Prostate gland (tissue), 2 donors: ENCODE data around the gene SST. TPM values are rescaled to one million over a fixed set of nuclear protein-coding genes. Genes with fewer than 3 reads are reported as not detected.

Experiments
- DNase-seq: peaks from one replicate; pipeline ENCODE4 v3.0.0-alpha.2; 2019; ENCODE audit warnings: low spot score
- H3K27ac ChIP-seq, 2 donors: fragments of 200-600 bp; sonication (generic); 2 replicates each; pipeline ENCODE4 v1.5.1; 2017 to 2019
- H3K27me3 ChIP-seq: fragments of 200-600 bp; sonication (generic); replicated peaks from 2 replicates; pipeline ENCODE4 v1.5.1; 2019; ENCODE audit not compliant: insufficient read depth
- H3K36me3 ChIP-seq, 2 donors: fragments of 200-600 bp; sonication (generic); 1 replicate in 1 of 2; 2 replicates in 1 of 2; pipeline versions ENCODE4 v1.5.1 to v1.8.1; 2017 to 2019
- H3K4me1 ChIP-seq: fragments of 200-600 bp; sonication (generic); replicated peaks from 2 replicates; pipeline ENCODE4 v1.5.1; 2019
- H3K4me3 ChIP-seq, 2 donors: fragments of 200-600 bp; sonication (generic); 2 replicates each; pipeline ENCODE4 v1.5.1; 2017 to 2019
- H3K9me3 ChIP-seq: fragments of 200-600 bp; sonication (generic); 2 replicates; pipeline ENCODE4 v1.5.1; 2017
- POLR2A ChIP-seq: fragments of 450-650 bp; IDR thresholded peaks from one replicate; pipeline ENCODE4 v1.6.1; 2016; ENCODE audit warnings: antibody characterized with exemption, mild to moderate bottlenecking
- POLR2AphosphoS5 ChIP-seq: sonication (generic); formaldehyde crosslinking; IDR thresholded peaks from one replicate; pipeline ENCODE4 v1.6.1; 2017; ENCODE audit warnings: antibody characterized with exemption
- WGBS: methylation state at CpG from one replicate; pipeline ENCODE4 v1.1.5; 2018; 5-methylcytosine and 5-hydroxymethylcytosine counted together
- intact Hi-C: fragments of 100-400 bp; cut with DNase I; formaldehyde crosslinking; loops from one replicate; pipeline ENCODE4 v1.14.2; 2022
- total RNA-seq, 2 donors: library from RNA; depleted of rRNA; stranded (reverse); fragments of >200 nt; gene quantifications; one replicate each; pipeline ENCODE4 v1.1.0, GENCODE V29; 2016
- TF ChIP-seq, protein P1 (sequence below), 4 experiments: fragments of 200-600 bp in 2 of 4; fragments of 450-650 bp in 2 of 4; sonication (generic) in 2 of 4; IDR thresholded peaks; 1 replicate in 3 of 4; 2 replicates in 1 of 4; pipeline ENCODE4 v1.5.1; 2016 to 2019; ENCODE audit warnings: antibody characterized with exemption in 4 of 4, mild to moderate bottlenecking in 2 of 4, moderate library complexity in 2 of 4

Gene SST
- total RNA-seq, 2 donors from 2014 or later, result not detected

DNA sequence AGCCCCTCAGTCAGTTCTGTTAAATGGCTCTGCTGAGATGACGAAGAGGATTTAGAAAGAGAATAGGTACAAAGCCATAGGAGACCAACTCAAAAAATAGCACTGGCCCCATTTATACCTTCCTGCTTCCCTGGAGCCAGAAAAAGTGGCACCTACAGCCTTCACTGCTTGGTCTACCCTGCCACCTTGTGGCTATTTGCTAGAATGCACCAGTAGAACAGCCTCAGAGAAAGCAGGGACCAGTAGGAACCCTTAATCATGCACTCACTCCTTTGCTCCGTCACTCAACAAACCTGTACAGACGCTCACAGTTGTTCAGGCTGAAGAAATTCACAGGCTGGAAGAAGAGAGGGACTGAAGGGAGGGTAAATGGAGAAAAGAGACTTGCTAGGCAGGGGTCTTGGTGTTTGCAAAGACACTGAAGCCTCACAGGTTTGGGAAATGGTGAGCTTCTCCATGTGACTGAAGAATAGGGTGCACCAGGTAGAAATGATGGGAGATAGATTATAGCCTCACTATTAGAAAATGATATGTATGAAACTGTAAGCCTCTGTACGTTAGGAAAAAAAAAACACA, 44.3 kb upstream of the SST start:
- no peaks in the 10 kb centered on the region for H3K4me1 ChIP-seq
- TF ChIP-seq POLR2A, result no peak
- peak; percentile 14 for TF ChIP-seq POLR2AphosphoS5
- TF ChIP-seq, protein P1, sequence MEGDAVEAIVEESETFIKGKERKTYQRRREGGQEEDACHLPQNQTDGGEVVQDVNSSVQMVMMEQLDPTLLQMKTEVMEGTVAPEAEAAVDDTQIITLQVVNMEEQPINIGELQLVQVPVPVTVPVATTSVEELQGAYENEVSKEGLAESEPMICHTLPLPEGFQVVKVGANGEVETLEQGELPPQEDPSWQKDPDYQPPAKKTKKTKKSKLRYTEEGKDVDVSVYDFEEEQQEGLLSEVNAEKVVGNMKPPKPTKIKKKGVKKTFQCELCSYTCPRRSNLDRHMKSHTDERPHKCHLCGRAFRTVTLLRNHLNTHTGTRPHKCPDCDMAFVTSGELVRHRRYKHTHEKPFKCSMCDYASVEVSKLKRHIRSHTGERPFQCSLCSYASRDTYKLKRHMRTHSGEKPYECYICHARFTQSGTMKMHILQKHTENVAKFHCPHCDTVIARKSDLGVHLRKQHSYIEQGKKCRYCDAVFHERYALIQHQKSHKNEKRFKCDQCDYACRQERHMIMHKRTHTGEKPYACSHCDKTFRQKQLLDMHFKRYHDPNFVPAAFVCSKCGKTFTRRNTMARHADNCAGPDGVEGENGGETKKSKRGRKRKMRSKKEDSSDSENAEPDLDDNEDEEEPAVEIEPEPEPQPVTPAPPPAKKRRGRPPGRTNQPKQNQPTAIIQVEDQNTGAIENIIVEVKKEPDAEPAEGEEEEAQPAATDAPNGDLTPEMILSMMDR (IDR thresholded peaks at IDR 0.05), result peak; percentile 78 to 92 (median 85)
- no peaks in the 10 kb centered on the region for H3K27me3 ChIP-seq
- DNase-seq, result peak; percentile 79
- intact Hi-C loops, result no loop called here
- 26% methylated on average over 4 of the region's 4 CpGs for WGBS
- no peaks in the 10 kb centered on the region for H3K9me3 ChIP-seq
- H3K27ac ChIP-seq, result no peak overlapping the region
- no peaks in the 10 kb centered on the region for H3K36me3 ChIP-seq
- no peak overlapping the region for H3K4me3 ChIP-seq

DNA sequence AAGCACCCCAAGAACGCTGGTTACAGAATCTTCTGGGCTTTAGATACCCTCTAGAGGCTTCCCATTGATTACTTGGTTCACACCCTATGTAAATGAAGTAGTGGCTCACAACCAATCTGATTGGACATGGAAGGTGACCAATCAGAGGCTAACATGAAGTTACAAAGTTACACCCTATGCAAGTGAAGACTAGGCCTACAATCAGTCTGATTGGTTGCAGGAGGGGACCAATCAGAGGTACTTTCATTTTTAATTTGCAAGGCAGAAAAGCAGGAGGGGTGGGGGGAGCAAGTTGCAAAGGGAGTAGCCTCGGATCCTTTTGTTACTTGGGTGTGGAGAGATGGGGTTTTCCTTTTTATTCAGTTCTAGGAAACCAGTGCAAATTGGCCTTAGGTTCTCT, 43.3 kb upstream of the SST start:
- DNase-seq, result no peak
- no peak for TF ChIP-seq POLR2AphosphoS5
- TF ChIP-seq, protein P1 (IDR thresholded peaks at IDR 0.05), result no peak
- no peak for TF ChIP-seq POLR2A
- Histone ChIP-seq H3K4me3 (no peak overlapping the region), H3K4me1 (no peaks in the 10 kb centered on the region), H3K27ac (no peak overlapping the region), H3K27me3 (no peaks in the 10 kb centered on the region), H3K9me3 (no peaks in the 10 kb centered on the region), H3K36me3 (no peaks in the 10 kb centered on the region)
- 78% methylated on average over 2 of the region's 2 CpGs for WGBS
- intact Hi-C loops, result no loop called here

DNA sequence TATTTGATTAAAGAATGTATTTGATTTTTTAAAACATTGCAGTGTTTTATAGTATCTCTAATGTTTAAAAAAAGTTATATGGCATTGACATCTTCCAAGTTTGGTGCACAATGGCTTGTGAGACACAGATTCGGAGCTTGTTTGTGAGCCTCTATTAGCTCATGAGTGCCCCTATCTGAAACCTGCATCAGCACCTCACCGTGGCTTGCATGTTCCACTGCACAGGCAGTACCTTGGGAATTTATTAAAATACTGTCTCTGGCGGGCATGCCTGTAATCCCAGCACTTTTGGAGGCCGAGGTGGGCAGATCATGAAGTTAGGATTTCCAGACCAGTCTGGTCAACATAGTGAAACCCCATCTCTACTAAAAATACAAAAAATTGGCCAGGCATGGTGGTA, 39.0 kb upstream of the SST start:
- no peak for DNase-seq
- H3K4me3 ChIP-seq, result no peak overlapping the region
- no peaks in the 10 kb centered on the region for H3K9me3 ChIP-seq
- H3K36me3 ChIP-seq, result no peaks in the 10 kb centered on the region
- 81% methylated on average over 4 of the region's 4 CpGs for WGBS
- intact Hi-C loops, result no loop called here
- no peaks in the 10 kb centered on the region for H3K27me3 ChIP-seq
- no peak overlapping the region for H3K27ac ChIP-seq
- no peaks in the 10 kb centered on the region for H3K4me1 ChIP-seq
- no peak for TF ChIP-seq POLR2A

DNA sequence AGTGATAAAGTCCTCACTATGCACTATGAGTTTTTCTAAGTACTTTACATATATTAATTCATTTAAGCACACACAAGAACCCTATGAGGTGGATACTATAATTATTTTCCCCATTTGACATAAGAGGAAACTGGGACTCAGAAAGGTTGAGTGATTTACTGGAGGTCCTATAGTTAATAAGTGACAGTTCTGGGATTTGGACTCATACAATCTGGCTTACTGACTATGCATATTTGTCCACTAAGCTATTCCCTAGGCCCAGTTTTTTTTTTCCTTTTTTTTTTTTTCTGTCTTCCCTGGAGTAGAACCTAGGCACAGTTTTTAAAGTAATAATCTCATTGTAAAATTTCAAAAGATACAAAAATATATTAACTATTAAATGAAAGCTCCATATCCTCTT, 38.5 kb upstream of the SST start:
- intact Hi-C loops, result no loop called here
- H3K27ac ChIP-seq, result no peak overlapping the region
- no peak for TF ChIP-seq POLR2AphosphoS5
- no peak for TF ChIP-seq POLR2A
- TF ChIP-seq, protein P1 (IDR thresholded peaks at IDR 0.05), result no peak
- no peak for DNase-seq
- no peaks in the 10 kb centered on the region for H3K9me3 ChIP-seq
- H3K4me3 ChIP-seq, result no peak overlapping the region
- no peaks in the 10 kb centered on the region for H3K36me3 ChIP-seq
- no peaks in the 10 kb centered on the region for H3K4me1 ChIP-seq
- H3K27me3 ChIP-seq, result no peaks in the 10 kb centered on the region

DNA sequence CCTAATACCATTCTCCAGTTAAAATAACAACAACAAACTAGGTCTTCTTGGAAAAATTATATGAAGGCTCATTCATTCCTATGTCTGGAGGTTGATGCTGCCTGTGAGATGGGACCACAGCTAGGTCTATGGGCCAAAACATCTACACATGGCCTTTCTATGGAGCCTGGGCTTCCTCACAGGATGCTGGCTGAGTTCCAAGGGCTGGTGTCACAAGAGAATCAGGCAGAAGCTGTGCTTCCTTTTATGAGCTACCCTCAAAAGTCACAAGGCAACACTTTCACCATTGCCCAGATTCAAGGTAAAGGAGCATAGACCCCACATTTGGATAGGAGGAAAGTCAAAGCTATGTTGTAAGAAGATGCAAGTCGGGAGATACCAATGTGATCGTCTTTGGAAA, 36.8 kb upstream of the SST start:
- H3K27me3 ChIP-seq, result no peaks in the 10 kb centered on the region
- TF ChIP-seq, protein P1 (IDR thresholded peaks at IDR 0.05), result no peak
- TF ChIP-seq POLR2A (no peak), POLR2AphosphoS5 (no peak)
- no peak overlapping the region for H3K4me3 ChIP-seq
- no peaks in the 10 kb centered on the region for H3K36me3 ChIP-seq
- H3K9me3 ChIP-seq, result no peaks in the 10 kb centered on the region
- no peak overlapping the region for H3K27ac ChIP-seq
- WGBS, result 86% methylated on average over 2 of the region's 2 CpGs
- no peak for DNase-seq
- H3K4me1 ChIP-seq, result no peaks in the 10 kb centered on the region
- intact Hi-C loops, result no loop called here
